Fibroblast of pulmonary artery (primary cell): ENCODE data around the gene P3H3.
"Not testable (repeated sequence)": the region's sequence is repeated elsewhere in the genome, so short reads cannot be mapped to it uniquely, and the experiment has no call there.

Experiments
- DNase-seq: peaks from one replicate; pipeline ENCODE4 v3.0.0-alpha.2; 2010; ENCODE audit warnings: low read depth
- H3K4me3 ChIP-seq: replicated peaks from 2 replicates; pipeline ENCODE4 v1.5.1; 2011; ENCODE audit warnings: low read depth, mild to moderate bottlenecking, control low read depth, low read length, moderate library complexity
- CTCF ChIP-seq: IDR thresholded peaks from 2 replicates; pipeline ENCODE4 v1.5.1; 2011; ENCODE audit warnings: mild to moderate bottlenecking, control low read depth, low read length, inconsistent platforms; ENCODE audit errors: missing control alignments

P3H3 gene

DNA sequence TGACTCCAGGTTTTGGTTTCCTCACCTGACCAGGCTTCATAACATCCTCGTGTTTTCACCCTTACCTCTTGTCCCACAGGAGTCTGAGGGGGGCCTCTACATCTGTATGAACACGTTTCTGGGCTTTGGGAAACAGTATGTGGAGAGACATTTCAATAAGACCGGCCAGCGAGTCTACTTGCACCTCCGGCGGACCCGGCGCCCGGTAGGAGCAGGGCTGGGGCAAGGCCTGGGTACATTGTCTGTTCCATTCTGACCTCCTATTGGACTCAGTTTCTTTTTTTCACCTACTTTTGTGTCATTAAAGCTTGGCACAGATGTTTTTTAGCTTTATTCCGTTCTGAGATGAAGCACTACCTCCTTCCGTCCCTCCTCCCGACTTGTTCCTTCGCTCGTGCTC is 27.1 kb downstream of the P3H3 start:
- no peak for DNase-seq
- no peak for TF ChIP-seq CTCF
- H3K4me3 ChIP-seq, result no peak overlapping the region

GRCh38 chr12:6858799-6859198 is 30.6 kb downstream of the P3H3 start:
- TF ChIP-seq CTCF, result no peak
- no peak for DNase-seq
- no peak overlapping the region for H3K4me3 ChIP-seq

GRCh38 chr12:6860116-6860515 is 31.9 kb downstream of the P3H3 start:
- no peak for DNase-seq
- no peak overlapping the region for H3K4me3 ChIP-seq
- TF ChIP-seq CTCF, result no peak

- no peak for DNase-seq
- H3K4me3 ChIP-seq, result no peak overlapping the region
- TF ChIP-seq CTCF, result no peak
Measured at GRCh38 chr12:6860942-6861341, 32.7 kb downstream of the P3H3 start.

- TF ChIP-seq CTCF, result no peak
- no peak overlapping the region for H3K4me3 ChIP-seq
- DNase-seq, result no peak
Measured at GRCh38 chr12:6861391-6861790, 33.2 kb downstream of the P3H3 start.

- DNase-seq, result no peak
- TF ChIP-seq CTCF, result no peak
- no peak overlapping the region for H3K4me3 ChIP-seq
Measured at GRCh38 chr12:6863033-6863432, 34.8 kb downstream of the P3H3 start.

GRCh38 chr12:6863586-6864321 is 35.5 kb downstream of the P3H3 start:
- TF ChIP-seq CTCF, result no peak
- DNase-seq, result no peak
- no peak overlapping the region for H3K4me3 ChIP-seq

DNA sequence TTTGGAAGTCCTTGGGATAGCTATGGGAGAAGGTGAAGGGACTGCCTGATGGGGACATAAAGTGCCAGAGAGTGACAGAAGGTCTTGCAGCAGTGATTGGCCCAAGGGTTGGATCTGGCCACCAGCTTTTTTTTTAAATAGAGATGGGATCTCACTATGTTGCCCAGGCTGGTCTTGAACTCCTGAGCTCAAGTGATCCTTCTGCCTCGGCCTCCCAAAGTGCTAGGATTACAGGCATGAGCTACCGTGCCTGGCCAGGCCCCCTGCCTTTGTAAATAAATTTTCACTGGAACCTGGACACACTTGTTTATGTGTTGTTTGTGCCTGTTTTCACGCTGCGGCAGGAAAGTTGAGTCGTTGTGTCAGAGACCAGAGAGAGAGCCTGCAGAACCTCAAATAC is 37.1 kb downstream of the P3H3 start:
- H3K4me3 ChIP-seq, DNase-seq: not testable (repeated sequence)
